ENCODE data around the gene RHBDF2.

RHBDF2 gene

DNA sequence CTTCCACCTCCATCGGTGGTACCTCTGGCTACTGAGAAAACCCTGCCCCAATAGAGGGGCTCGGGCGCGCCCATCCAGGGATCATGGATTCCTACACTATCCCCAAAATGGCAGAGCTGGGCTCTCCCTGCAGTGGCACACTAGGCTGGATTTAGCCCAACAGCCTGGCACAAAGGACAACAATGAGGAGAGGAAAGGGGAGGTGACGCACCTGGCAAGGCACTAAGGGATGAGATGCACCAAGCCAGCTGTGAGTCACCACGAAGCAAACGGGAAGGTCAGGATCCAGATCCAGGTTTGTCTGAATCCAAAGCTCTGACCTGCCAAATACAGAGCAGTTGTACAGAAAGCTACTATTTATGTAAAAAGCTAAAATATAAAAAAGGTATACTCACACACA, 66.4 kb downstream of the RHBDF2 start:
- DNase-seq: no peak

GRCh38 chr17:76433693-76434092, 67.5 kb downstream of the RHBDF2 start:
- no peak for DNase-seq

DNA sequence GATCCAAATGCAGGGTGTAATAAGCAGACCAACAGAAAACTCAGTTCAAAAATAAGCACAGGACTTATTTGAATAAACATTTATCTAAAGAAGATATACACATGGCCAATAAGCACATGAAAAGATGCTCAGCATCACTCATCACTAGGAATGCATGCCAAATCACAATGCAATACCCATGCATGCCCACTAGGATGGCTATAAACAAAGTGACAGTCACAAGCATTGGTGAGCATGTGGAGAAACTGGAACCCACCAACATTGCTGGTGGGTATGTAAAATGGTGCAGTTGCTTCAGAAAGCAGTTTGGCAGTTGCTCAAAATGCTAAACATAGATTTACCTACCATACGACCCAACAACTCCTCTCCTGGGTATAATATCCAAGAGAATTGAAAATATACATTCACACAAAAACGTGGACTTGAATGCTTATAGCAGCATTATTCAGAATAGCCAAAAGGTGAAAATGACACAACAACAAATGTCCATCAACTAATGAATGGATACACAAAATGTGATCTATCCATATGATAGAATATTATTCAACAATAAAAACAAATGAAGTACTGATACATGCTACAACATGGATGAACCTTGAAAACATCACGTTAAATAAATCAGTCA, 68.4 kb downstream of the RHBDF2 start:
- no peak for DNase-seq

DNA sequence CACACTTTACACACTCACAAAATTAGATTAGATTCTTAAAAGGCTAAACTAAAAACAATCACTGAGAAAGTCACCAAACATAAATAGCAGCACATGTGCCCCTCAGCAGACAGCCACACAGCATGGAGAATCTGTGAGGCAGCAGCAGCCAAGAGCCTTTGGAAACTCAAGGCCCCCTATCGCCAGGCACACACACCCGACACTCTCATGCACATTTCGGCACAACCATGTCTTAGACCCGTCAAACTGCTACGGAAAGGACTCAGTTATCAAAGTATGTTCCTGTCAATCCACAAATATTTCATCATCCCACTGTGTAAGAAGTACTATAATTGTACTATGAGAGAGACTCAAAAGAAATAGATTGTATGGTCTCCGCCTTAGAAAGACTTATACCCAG, 69.2 kb downstream of the RHBDF2 start:
- DNase-seq: no peak

- DNase-seq: no peak
Measured at GRCh38 chr17:76431509-76431908, 69.7 kb downstream of the RHBDF2 start.

DNA sequence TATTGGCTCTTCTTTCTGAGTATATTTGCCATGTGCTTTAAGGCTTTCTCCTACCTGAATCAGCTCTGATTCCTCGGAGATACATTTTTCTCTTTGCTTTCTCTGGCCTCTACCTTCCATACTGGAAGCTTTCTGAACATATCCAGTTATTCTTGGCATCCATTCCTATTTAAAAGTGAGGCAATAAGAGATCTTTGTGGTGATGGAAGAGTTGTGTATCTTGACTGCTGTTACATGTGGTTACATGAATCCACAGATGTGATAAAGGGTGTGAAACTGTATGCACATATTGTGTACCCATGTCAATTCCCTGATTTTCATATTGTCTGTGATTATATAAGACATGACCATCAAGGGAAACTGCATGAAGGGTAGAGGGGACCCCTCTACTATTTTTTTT, 72.7 kb downstream of the RHBDF2 start:
- DNase-seq: no peak

GRCh38 chr17:76427501-76428231, 73.6 kb downstream of the RHBDF2 start:
- no peak for DNase-seq

- DNase-seq: no peak
Measured at GRCh38 chr17:76426853-76427252, 74.4 kb downstream of the RHBDF2 start.

- DNase-seq: no peak
Measured at GRCh38 chr17:76422860-76423259, 78.4 kb downstream of the RHBDF2 start.

GRCh38 chr17:76422406-76422805, 78.8 kb downstream of the RHBDF2 start:
- no peak for DNase-seq

DNA sequence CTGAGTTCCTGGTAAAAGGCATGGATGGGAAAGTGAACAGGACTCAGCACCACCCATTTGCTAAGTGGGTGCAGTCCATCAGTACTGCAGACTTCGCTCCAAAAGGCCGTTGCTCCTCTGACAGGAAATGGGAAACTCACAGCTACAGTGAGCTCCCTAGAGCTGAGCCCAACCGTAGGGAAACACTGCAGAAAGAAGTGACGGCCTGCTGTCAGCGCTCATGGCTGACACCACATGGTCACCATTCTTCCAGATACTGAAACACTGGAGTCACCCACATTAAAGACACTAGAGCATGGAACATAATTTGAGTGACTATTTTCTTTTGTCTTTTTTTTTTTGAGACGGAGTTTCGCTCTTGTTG, 80.2 kb downstream of the RHBDF2 start:
- DNase-seq: no peak

Measured in activated gamma-delta T cell (primary cell).